K562 (cell line): Measurements from ENCODE around the gene CACNA2D3.

Experiments used
- ATF3 ChIP-seq, 2 experiments: fragments of 450-650 bp in 1 of 2; sonication (generic) in 1 of 2; formaldehyde crosslinking in 1 of 2; IDR thresholded peaks in 1 of 2; conservative IDR thresholded peaks in 1 of 2; 2 replicates each; pipeline versions ENCODE4 v1.6.1 to v1.8.1; 2016 to 2023; ENCODE audit warnings: mild to moderate bottlenecking in 2 of 2, moderate library complexity in 2 of 2, inconsistent platforms in 1 of 2, missing genetic modification reagents in 1 of 2
- ETV5 ChIP-seq: sonication (generic); formaldehyde crosslinking; IDR thresholded peaks from 2 replicates; pipeline ENCODE4 v1.4.0; 2020; ENCODE audit warnings: low read depth, mild to moderate bottlenecking, missing genetic modification reagents
- PRMT5 ChIP-seq: sonication (generic); formaldehyde crosslinking; IDR thresholded peaks from 2 replicates; pipeline ENCODE4 v1.5.0; 2020; ENCODE audit warnings: missing genetic modification reagents
- TEAD4 ChIP-seq, 2 experiments: sonication (generic) in 1 of 2; formaldehyde crosslinking in 1 of 2; IDR thresholded peaks; 2 replicates each; pipeline versions ENCODE4 v1.6.1 to v1.8.0; 2012 to 2022; ENCODE audit warnings: borderline replicate concordance in 1 of 2, inconsistent platforms in 1 of 2, low read length in 1 of 2, mild to moderate bottlenecking in 1 of 2, missing genetic modification reagents in 1 of 2
- ZNF274 ChIP-seq: IDR thresholded peaks from 2 replicates; pipeline ENCODE4 v1.6.1; 2011; ENCODE audit warnings: low read depth, mild to moderate bottlenecking, low read length, moderate library complexity, borderline replicate concordance
- TF ChIP-seq, protein P1 (sequence below): sonication (generic); formaldehyde crosslinking; IDR thresholded peaks from 2 replicates; pipeline ENCODE4 v1.8.0; 2022; ENCODE audit warnings: mild to moderate bottlenecking, low read depth, missing genetic modification reagents

- TF ChIP-seq PRMT5 = no peak
- no peak for TF ChIP-seq TEAD4 (IDR thresholded peaks at IDR 0.05; ENCODE audit: low read length)
- TF ChIP-seq TEAD4 (CRISPR knock-in tag; IDR thresholded peaks at IDR 0.05; ENCODE audit: borderline replicate concordance) = no peak
- TF ChIP-seq ZNF274 = no peak
- no peak for TF ChIP-seq ATF3 (IDR thresholded peaks at IDR 0.05)
- TF ChIP-seq ATF3 (CRISPR knock-in tag; conservative IDR thresholded peaks at IDR 0.05) = no peak
- TF ChIP-seq, protein P1, sequence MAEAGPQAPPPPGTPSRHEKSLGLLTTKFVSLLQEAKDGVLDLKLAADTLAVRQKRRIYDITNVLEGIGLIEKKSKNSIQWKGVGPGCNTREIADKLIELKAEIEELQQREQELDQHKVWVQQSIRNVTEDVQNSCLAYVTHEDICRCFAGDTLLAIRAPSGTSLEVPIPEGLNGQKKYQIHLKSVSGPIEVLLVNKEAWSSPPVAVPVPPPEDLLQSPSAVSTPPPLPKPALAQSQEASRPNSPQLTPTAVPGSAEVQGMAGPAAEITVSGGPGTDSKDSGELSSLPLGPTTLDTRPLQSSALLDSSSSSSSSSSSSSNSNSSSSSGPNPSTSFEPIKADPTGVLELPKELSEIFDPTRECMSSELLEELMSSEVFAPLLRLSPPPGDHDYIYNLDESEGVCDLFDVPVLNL = no peak
- no peak for TF ChIP-seq ETV5 (CRISPR knock-in tag)
Observed at GRCh38 chr3:54873059-54874010, 751.0 kb downstream of the CACNA2D3 start.
